ENCODE data around the gene GSS.

Gene GSS

DNA sequence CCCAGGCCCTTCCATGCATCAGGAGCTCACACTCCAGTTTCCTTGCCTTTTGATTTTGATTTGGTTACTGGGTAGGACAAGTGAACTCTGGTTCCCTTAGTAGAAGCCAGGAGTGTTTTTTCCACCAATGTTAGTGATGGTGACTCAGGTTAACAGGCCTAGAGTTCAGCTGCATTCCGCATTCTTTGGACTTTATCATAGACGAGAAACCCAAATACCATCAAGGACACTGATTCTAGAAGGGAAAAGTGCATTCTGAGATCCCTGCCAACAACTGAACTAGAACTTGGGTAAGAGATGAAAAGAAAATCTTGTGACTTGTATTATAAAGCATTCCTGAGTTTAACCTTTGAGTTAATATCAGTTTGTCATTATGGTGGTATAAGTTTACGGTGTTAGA is 8.9 kb downstream of the GSS start:
- no peak for DNase-seq (ENCODE audit: low spot score)

DNA sequence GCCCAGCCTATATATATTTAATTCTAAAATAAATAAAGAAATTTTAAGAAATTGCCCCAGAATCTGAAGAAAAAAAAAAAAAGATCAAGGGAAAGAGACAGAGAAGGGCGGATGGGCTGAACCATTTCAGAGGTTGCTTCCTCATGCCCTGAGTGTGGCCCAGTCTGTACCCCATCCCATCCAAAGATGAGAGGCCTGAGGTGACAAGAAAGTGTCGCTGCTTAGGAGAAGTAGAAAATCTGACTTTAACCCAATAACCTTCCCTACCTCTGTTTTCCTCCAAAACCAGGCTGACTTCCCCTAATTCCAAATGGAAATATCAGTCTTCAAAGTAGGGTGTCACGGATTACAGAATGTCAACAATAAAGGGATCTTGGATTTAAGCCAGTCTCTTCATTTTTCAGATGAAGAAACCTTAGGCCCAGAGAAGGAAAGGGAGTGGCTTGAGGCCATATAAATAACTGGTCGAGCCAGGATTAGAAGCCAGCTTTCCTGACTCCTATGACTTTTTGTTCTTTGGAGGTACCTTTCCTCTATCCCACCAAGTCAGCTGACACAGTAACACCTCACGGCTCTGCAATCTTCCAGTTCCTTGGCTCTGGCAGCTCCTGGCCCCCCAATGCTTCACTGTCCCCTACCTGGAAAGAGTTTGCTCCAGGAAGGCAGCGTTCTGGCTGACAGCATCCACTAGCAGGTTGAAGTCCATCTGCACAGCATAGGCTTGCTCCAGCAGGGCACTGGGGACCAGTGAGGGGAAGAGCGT is 10.1 kb downstream of the GSS start:
- DNase-seq (ENCODE audit: low spot score), result no peak

DNA sequence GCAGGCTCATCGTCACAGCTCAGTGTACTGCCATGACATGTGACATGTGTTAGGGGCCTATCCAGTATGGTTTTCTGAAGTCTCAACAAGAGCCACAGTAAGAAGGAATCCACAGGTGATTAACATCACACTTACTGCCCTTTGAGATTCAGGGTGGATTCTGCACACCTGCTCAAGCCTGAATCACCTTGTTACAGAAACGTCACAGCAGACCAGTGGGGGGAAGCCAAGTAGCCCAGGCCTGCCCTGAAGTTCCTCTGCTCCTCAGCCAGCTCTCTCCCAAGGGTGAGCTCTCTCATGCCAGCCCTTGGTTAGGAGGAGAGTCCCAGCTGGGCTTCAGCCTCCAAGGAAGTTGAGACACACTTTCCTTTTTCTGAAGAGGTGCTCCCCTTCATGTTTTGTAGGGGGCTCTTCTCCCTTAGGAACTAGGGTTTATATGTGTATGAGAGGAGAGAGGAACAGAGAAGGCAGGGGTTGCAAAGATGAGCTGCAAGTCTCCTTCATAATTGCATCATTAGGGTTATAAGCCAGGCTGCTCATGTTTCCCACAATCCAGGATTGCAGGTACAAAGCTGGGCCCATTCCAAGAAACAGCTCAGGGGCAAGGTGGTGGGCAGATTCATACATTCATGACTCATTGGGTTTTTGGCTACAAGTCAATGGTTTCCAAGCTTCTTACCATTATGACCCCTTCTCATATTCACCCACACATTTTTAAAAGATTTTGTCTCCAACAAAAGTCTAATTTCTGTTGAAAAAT is 11.6 kb downstream of the GSS start:
- DNase-seq (ENCODE audit: low spot score), result no peak

DNA sequence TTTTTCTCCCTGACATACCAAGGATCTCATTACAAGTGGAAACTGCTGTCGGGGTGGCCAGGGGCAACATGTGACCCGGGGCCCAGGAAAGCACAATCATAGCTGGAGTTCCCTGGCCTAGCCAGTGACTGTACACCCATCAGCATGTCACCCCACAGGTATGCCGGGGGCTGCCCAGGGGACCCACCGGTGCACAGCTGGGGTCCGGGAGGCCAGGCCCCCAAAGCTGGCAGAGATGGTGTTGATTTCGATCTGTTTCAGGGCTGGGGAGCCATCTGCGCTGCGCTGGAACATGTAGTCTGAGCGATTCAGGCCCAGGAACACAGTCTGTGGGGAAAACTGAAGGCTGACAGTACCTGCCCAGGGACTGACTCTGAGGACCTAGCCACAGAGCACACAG is 13.3 kb downstream of the GSS start:
- no peak for DNase-seq (ENCODE audit: low spot score)

DNA sequence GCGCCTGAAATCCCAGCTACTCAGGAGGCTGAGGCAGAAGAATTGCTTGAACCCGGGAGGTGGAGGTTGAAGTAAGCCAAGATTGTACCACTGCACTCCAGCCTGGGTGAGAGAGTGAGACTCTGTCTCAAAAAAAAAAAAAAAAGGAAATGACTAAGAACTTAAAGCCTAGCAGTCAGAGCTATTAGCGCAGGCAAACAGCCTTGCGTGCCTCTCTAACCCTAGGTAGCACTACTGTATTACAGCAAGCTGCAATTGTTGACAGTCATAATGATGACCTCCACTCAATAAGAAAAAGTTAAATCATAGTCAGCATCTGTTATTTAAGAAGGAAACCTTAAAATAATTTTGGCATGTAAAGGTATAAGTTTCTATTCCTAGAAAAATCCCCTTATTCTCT is 14.4 kb downstream of the GSS start:
- DNase-seq (ENCODE audit: low spot score), result no peak

DNA sequence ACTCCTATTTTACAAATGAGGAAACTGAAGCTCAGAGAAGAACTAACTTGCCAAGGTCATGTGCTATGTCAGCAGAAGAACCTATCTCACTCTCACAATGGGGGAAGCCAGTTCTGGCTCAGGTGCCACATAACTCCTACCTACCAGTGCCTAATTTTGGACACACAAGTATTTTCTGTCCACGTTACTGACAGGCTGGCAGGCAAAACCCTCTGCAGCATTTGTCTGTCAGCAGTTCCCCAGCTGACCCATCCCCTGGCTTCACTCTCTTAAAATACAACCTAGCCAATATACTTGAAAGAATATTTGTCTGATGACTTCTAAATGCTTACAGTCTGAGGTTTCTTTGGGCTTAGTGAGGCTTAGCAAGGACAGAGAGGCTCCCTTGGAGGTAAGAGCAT is 15.5 kb downstream of the GSS start:
- no peak for DNase-seq (ENCODE audit: low spot score)

DNA sequence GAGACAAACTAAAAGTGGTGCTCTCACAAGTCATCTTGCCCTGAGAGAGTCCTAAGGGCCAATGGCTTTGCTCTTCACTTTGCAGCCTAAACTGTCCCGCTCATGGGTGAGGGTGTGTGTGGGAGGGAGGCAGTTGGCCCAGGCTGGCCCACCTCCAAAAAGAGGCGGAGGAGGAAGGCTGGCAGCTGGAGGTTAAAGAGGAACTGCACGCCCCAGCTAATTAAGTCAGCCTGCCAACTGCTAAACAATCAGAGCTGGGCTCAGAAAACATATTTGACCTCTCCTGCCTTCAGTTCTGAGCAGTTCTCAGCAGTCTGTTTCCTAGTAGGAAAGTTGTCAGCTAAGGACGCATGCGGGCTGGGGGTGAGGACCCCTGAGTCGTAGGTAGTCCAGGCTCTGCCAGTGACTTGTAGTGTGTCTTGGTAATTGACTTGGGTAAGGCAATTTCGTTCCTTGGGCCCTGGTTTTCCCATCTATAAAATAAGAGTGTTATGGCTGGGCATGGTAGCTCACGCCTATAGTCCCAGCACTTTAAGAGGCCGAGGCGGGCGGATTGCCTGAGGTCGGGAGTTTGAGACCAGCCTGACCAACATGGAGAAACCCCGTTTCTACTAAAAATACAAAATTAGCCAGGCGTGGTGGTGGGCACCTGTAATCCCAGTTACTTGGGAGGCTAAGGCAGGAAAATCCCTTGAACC is 17.0 kb downstream of the GSS start:
- DNase-seq (ENCODE audit: low spot score), result no peak

DNA sequence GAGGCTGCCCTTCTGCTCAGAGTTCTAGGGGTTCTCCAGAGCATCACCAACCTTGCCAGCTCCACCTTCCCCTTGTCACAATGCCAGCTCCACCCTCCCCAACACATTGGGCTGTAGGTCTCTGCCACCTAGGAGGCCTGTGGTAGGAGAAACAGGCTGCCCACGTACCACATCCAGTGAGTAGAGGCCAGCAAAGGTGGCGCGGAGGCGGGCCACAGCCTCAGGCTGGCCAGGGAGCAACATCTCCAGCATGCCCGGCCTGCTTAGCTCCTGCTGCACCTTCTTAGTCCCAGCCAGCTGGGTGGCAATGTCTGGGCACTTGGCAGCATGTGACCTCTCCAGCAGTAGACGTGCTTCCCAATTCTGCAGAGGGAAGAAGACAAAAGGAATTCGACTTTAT is 23.8 kb downstream of the GSS start:
- no peak for DNase-seq (ENCODE audit: low spot score)

DNA sequence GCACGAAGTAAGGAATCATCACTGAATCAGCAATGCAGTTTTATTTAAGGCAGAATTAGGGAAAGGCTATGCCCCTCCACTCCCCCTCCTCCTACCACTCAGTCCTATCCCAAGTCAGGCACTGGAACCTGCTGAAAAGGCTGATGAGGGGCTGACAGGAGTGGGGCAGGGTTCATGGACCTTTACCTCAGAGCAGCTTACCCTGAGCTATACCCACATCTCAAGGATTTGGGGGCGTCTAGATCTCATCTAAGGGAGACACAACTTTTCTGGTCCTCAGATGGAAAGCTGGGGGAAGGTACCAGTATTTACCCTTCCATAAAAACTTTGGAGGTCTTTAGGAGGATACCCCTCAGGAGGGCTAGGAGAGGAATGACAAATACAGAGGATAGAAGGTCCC is 27.2 kb downstream of the GSS start:
- no peak for DNase-seq (ENCODE audit: low spot score)

DNA sequence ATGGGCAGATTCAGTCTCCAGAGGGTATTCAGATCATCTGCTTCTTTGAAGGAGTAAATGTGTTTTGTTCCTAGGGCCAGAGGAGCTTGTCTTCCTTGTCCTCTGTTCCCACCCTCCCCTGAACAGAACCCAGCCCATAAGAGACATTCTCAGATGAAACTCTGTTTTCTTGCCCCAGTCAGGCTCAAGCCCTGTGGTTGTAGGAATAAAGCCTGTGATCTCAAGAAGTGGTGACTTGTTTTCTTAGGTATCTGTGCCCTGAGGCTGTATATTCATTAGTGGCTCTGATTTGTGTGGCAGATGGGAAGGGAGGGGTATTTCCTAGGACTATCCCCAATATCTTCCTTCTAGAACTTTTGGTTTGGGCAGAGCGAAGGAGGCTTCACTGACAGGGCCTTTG is 27.9 kb downstream of the GSS start:
- DNase-seq (ENCODE audit: low spot score), result peak; percentile 19

DNA sequence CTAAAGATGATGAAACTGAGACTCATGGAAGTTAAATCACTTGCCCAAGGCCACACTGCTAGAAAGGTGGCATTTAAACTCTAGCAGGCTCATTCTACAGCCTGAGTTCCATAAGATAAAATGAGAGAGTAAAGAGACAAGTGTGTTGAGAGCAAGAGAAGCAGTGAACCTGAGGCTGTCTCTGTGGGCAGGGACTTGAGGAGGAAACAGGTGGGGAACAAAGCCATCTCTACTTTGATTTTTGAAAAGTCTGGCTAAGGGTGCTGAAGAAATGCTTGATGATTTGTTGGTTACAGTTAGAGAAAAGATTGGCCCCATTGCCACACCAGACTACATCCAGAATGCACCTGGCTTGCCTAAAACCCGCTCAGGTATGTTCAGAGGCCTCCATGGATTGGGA is 29.0 kb downstream of the GSS start:
- no peak for DNase-seq (ENCODE audit: low spot score)

DNA sequence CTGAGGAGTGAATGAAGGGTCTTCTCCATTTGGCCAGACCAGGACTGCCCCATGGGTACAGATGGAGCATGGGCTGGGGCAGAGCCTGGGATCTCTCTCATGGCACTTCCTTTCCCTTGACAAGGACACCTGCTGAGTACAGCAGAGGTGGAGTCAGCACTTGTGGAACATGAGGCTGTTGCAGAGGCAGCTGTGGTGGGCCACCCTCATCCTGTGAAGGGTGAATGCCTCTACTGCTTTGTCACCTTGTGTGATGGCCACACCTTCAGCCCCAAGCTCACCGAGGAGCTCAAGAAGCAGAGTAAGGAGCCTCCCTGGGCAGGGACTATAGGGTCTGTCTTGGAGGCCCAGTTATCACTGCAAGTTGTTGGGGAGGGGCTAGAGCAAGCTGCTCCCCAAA is 29.6 kb downstream of the GSS start:
- no peak for DNase-seq (ENCODE audit: low spot score)

DNA sequence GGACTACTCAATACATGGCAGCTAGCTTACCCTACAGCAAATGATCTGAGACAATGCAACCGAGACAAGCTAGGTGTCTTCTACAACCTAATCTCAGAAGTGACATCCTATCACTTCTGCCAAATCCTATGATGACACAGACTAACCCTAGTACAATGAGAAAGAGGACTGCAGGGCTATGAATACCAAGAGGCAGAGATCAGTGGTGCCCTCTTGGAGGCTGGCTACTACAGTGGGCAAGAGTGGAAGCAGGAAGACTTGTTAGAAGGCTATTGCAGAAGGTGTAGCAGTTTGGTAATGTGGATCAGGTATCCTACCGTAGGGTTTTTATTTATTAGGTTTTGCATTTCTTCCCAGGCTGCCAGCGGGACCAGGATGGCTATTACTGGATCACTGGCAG is 30.3 kb downstream of the GSS start:
- DNase-seq (ENCODE audit: low spot score), result no peak

DNA sequence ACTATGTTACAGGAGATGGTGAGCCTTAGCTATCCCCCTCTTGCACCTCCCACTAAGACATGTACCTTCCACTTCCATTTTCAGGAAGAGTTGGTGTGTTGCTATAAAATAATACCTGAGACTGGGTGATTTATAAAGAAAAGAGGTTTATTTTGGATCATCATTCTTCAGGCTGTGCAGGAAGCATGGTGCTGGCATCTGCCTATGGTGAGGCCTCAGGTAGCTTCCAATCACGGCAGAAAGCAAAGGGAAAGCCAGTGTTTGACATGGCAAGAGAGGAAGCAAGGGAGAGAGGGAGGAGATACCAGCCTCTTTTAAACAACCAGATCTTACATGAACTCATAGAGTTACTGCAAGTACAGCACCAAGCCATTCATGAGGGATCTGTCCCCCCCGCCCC is 32.2 kb downstream of the GSS start:
- no peak for DNase-seq (ENCODE audit: low spot score)

DNA sequence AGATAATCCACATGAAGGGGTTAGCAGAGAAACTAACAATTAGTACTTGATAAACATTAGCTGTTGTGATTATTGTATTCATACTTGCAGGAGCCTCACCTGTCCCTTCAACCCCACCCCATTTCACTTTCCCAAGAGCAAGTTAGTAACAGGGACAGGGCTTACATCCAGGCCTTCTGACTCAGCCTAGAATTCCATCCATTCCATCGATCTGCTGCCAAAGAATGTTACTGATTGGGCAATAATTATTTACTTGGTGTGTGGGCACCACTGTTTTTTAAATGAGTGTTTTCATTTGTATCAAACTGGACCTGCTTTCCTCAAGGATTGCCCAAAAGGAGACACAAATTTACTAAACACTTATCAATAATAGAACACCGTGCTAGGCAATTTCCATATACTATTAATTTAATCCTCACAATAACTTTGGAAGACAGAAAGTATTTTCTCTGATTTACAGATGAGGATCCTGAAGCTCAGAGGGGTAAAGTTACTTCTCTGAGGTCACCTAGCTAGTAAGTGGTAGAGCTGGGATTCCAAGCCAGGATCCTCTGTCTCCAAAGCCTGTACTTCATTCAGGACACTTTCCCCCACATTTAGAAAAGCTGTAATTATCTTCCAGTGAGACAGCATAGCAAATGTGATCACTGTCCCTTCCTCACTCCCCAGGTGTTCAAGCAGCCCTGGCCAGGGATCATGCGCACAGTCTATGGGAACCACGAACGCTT is 32.8 kb downstream of the GSS start:
- peak; percentile 89 for DNase-seq (ENCODE audit: low spot score)

DNA sequence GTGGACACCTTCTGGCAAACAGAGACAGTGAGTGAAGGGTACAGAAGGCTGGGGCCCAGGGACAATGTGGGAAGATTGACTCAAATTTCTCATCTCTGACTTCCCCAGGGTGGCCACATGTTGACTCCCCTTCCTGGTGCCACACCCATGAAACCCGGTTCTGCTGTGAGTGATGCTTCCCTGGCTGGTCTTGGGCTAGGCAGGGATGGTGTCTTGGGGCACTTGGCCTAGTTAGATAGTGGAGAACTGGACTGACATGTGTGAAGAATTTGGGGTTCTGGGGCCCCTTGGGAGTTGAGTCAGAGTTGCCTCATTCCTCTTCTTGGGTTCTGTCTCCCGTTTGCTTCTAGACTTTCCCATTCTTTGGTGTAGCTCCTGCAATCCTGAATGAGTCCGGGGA is 34.2 kb downstream of the GSS start:
- peak; percentile 12 for DNase-seq (ENCODE audit: low spot score)

DNA sequence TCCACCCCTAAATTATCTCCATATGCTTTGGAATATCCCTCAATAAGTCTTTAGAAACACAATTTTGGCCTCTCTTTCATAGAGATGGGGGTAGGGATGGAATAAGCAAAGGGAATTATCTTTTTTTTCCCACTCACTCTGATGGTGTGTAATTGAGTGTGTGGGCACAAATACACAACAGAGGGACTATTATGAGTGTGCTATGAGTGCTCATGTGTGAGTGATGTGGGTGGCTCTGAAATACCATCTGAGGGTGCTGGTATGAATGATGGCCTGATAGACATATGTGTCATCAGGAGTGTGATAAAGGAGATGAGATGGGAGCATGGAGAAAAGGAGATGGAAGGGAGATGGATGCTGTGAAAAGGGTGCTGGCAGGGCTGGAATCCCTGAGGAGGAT is 35.6 kb downstream of the GSS start:
- no peak for DNase-seq (ENCODE audit: low spot score)

DNA sequence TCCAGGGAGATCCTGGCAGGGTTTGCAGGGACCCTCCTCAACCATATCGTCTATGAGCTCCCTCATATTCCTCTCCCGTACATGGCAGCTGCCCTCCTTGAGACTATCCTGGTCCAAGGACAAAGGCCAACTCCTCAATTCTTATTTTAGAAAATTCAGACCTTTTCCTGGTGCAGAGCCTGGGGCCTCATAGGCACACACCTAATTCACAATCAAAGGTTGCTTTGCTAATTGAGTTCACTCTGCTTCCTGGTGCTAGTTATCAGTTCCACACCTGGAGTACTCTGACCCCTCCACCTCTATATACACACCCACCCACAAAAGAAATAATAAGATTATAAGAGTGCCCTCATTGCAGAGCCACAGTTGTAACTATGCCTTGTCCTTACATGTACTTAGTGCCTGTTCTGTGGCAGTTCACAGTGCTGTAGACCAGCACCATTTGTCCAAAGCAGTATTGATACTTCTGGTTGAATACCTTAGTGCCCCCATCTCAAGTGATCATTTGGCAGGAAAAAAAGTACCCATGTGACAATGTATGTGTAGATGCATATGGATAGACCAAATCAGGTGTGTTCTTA is 38.7 kb downstream of the GSS start:
- DNase-seq (ENCODE audit: low spot score), result no peak

DNA sequence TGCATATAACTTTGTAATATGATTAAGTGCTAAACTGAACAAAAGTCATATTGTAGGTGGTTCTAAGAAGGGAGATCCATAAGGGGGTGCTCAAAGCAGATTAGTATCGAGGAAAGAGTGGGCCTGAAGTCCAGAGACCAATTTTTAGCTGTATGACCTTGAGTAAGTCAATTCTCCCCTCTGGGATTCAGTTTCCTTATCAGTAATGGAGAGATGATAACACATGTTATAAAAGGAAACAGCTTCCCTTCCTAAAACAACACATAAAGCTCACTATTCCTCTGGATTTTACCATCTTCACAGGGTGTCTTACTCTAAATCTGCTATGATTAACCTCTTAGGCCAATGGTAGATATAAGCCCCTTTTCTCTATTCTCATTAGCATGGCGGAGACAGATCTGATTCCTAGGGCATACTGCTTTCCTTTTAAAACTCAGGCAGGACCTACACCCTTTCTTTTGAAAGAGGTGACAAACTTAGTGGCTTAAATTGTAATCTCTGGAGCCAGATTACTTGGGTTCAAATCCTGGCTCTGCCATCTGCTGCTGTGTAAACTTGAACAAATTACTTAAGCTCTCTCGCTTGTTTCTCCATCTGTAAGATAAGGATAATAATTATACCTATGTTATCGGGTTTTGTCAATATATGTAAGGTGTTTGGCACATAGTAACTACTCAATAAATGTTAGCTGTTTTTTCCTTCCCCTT is 39.7 kb downstream of the GSS start:
- DNase-seq (ENCODE audit: low spot score), result no peak

DNA sequence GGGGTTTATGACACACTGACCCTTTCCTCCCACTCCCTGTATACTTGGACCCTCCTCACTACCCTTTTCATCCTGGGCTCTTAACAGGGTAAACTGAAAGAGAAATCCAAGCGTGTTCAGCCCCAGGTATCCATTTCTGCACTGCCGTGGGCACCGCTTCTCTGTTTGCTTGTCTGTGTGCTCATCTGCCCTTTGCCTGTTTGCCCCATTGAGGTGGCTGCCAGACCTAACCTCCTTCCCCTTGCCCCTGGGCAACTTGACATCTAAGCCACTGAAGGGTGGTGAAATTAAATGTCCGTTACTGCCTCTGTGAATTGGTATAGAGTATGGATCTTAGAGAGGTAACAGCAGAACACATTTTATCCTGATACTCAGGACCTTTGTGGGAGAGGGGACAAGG is 40.5 kb downstream of the GSS start:
- no peak for DNase-seq (ENCODE audit: low spot score)
